GM19328 (cell line): ENCODE data around the gene PGGHG.
"Not testable (repeated sequence)": the region's sequence is repeated elsewhere in the genome, so short reads cannot be mapped to it uniquely, and the experiment has no call there.

Experiments
- ATAC-seq: cut with Tn5 transposase; IDR thresholded peaks from one replicate; pipeline ENCODE4 v1.9.1; 2021; ENCODE audit warnings: mild to moderate bottlenecking, moderate library complexity; ENCODE audit not compliant: unreplicated experiment

PGGHG gene

GRCh38 chr11:311013-311748 is 22.3 kb downstream of the PGGHG start:
- not testable (repeated sequence) for ATAC-seq

GRCh38 chr11:312092-312816 is 23.3 kb downstream of the PGGHG start:
- no peak for ATAC-seq

- ATAC-seq: no peak
Observed at GRCh38 chr11:313304-313786, 24.4 kb downstream of the PGGHG start.

GRCh38 chr11:313787-314553 is 25.0 kb downstream of the PGGHG start, which contains the start of gene IFITM1:
IFITM1 (plus strand) TSS chr11:314040; CDS start chr11:314171, 131 bp downstream.
- no peak for ATAC-seq

- not testable (repeated sequence) for ATAC-seq
Observed at GRCh38 chr11:314554-314875, 25.6 kb downstream of the PGGHG start.

- no peak for ATAC-seq
Observed at GRCh38 chr11:315051-315481, 26.1 kb downstream of the PGGHG start.

GRCh38 chr11:315516-315994 is 26.6 kb downstream of the PGGHG start:
- ATAC-seq: no peak

- ATAC-seq: no peak
Observed at GRCh38 chr11:316031-316701, 27.2 kb downstream of the PGGHG start.

- no peak for ATAC-seq
Observed at GRCh38 chr11:316891-317301, 28.0 kb downstream of the PGGHG start.

- not testable (repeated sequence) for ATAC-seq
Observed at GRCh38 chr11:317668-318404, 28.9 kb downstream of the PGGHG start.

- not testable (repeated sequence) for ATAC-seq
Observed at GRCh38 chr11:318405-319120, 29.6 kb downstream of the PGGHG start.

- not testable (repeated sequence) for ATAC-seq
Observed at GRCh38 chr11:319121-319887, 30.4 kb downstream of the PGGHG start.

- not testable (repeated sequence) for ATAC-seq
Observed at GRCh38 chr11:319888-320273, 31.0 kb downstream of the PGGHG start.

GRCh38 chr11:324156-324555 is 35.2 kb downstream of the PGGHG start:
- ATAC-seq: no peak

- ATAC-seq: not testable (repeated sequence)
Observed at GRCh38 chr11:324593-325517, 35.9 kb downstream of the PGGHG start.

GRCh38 chr11:325796-326591 is 37.1 kb downstream of the PGGHG start:
- ATAC-seq: no peak

- no peak for ATAC-seq
Observed at GRCh38 chr11:326592-326841, 37.6 kb downstream of the PGGHG start.
